Coronary artery (tissue), 2 donors: Measurements from ENCODE around the gene ZNF583.

Experiments used
- DNase-seq: peaks from one replicate; pipeline ENCODE4 v3.0.0-alpha.2; 2017; ENCODE audit warnings: low spot score
- H3K27ac ChIP-seq, 2 donors: fragments of 200-600 bp; sonication (generic); one replicate each; pipeline ENCODE4 v1.5.1; 2016 to 2019
- H3K4me3 ChIP-seq: fragments of 200-600 bp; sonication (generic); 2 replicates; pipeline ENCODE4 v1.5.1; 2016; ENCODE audit warnings: mild to moderate bottlenecking, moderate library complexity
- TF ChIP-seq, protein P1 (sequence below): fragments of 200-600 bp; sonication (generic); IDR thresholded peaks from one replicate; pipeline ENCODE4 v1.5.1; 2019; ENCODE audit warnings: antibody characterized with exemption

Gene ZNF583

DNA sequence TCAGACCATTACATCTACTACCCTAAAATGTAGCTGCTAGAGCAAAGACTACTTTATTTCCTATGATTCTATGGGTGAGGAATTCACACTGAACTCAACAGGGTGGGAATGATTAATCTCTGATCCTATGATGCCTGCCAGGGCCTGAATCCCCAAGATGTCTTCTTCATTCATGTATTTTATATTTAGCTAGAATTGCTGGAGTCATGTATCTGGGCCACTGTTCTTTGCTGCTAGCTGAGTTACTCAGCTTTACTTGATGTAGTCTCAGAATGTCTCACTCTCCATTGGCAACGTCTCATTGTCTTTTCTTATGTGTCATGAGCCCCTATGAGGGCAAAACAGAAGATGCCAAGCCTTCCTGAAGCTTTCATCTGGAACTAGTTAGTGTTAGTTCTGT, 31.9 kb upstream of the ZNF583 start:
- DNase-seq = no peak
- Histone ChIP-seq H3K4me3 (no peak overlapping the region), H3K27ac (no peak overlapping the region)
- TF ChIP-seq, protein P1, sequence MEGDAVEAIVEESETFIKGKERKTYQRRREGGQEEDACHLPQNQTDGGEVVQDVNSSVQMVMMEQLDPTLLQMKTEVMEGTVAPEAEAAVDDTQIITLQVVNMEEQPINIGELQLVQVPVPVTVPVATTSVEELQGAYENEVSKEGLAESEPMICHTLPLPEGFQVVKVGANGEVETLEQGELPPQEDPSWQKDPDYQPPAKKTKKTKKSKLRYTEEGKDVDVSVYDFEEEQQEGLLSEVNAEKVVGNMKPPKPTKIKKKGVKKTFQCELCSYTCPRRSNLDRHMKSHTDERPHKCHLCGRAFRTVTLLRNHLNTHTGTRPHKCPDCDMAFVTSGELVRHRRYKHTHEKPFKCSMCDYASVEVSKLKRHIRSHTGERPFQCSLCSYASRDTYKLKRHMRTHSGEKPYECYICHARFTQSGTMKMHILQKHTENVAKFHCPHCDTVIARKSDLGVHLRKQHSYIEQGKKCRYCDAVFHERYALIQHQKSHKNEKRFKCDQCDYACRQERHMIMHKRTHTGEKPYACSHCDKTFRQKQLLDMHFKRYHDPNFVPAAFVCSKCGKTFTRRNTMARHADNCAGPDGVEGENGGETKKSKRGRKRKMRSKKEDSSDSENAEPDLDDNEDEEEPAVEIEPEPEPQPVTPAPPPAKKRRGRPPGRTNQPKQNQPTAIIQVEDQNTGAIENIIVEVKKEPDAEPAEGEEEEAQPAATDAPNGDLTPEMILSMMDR = no peak

DNA sequence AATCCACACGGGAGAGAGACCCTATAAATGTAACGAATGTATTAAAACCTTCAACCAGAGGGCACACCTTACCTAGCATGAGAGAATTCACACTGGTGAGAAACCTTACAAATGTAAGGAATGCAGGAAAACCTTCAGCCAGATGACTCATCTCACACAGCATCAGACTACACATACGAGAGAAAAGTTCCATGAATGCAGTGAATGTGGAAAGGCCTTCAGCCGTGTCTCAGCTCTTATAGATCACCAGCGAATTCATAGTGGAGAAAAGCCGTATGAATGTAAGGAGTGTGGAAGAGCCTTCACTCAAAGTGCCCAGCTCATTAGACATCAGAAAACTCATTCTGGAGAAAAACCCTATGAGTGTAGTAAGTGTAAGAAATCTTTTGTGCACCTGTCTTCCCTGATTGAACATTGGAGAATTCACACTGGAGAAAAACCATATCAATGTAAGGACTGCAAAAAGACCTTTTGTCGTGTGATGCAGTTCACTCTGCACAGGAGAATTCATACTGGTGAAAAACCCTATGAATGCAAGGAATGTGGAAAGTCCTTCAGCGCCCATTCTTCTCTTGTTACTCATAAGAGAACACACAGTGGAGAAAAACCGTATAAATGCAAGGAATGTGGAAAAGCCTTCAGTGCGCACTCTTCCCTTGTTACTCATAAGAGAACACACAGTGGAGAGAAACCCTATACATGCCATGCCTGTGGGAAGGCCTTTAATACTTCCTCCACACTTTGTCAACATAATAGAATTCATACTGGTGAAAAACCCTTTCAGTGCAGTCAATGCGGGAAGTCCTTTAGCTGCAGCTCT, 26.8 kb upstream of the ZNF583 start:
- DNase-seq = no peak
- Histone ChIP-seq H3K27ac (no peak overlapping the region), H3K4me3 (peak overlapping the region; percentile 18)
- TF ChIP-seq, protein P1 = no peak

DNA sequence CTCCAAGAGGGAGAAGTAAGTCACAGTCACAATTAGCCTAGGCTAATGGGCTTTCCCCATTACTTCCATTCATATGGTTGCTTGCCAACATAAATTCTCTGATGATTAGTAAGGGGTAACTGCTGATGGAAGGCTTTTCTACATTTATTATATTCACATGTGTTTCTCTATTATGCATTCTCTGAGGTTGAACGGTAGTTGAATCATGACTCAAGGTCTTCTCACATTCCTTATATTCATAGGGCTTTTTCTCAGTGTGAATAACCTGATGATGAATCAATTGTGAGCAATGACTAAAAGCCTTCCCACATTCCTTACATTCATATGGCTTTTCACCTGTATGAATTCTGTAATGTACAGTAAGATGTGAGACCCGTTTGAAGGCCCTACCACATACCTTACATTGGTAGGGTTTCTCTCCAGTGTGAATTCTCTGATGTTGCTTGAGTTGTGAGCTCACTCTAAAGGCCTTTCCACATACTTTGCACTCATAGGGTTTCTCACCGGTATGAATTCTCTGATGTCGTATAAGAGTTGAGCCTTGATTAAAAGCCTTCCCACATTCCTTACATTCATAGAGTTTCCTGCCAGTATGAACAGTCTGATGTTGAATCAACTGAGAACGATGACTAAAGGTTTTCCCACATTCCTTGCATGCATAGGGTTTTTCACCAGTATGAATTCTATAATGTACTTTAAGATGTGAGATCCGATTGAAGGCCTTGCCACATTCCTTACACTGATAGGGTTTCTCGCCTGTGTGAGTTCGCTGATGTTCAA, 20.1 kb upstream of the ZNF583 start:
- Histone ChIP-seq H3K27ac (no peak overlapping the region), H3K4me3 (no peak overlapping the region)
- TF ChIP-seq, protein P1 = no peak
- no peak for DNase-seq

DNA sequence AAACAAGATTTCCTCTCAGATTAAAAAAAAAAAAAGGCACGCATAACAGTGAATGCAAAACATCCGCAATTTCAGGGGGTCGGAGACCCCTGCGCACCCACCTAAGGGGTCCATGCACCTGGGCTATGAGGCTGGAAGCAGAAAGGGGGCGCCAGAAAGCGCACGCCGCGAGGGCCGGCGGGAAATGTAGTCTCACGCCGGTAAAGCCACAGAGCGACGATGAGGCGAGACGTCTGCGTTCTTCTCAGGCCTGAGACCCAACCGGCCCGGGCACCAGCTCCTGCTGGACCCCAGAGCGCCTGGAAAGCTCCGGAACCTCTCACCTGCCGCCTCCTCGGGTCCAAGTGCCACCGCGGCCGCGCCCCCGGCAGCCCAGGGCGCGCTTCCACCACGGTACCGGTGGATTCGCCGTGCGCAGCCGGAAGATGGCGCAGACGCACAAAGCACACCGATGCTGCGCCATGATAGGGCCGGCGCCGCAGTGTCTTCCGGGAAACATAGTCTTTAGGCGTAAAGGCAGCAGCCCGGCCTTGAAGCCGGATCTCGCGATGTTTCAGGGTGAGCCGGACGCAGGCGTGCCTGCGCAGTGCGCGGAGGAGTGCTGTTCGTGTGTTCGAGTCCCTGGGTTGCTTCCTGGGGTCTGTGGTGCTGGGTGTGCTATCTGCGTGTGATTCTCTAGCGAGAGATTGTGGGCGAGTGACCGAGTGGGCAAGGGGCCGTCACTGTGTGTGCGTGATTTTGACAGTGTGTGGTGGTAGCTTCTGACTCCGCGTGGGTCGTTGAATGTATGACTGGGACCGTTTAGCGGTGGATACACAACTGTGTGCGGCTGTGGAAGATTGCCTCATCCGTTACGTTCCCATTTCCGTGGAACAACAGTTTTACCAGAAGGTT, 10.8 kb upstream of the ZNF583 start, which contains the start of gene ZNF582:
Gene ZNF582, minus strand, starts transcription at position 416 of the 894 bp plus-strand sequence. CDS start 1,782 bp downstream, outside the sequence.
- peak; percentile 96 for DNase-seq
- peak within 1 kb of the TSS; percentile 89 to 94 for H3K27ac ChIP-seq

DNA sequence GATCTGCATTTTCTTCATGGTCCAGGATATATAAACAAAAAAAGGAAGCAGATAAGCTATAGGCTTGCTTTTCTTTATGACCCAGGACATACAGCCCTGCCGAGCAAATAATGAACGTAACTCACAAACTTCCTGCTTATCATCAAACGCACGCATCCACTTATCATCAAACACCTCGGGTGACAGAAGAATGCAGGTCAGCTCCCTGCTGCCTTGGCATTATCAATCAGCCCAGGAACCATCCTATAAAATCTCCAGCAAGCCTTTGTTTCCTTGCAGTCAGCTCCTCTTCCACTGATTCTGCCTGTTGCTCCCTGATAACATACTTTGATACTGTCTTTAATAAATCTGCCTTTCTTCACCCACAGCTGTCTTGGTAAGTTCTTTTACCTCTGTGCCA, 5.3 kb upstream of the ZNF583 start:
- Histone ChIP-seq H3K27ac (no peak overlapping the region), H3K4me3 (no peak overlapping the region)
- TF ChIP-seq, protein P1 = no peak
- DNase-seq = no peak

More for the DNA sequence above, 10.8 kb upstream of the ZNF583 start, which contains the start of gene ZNF582:
- H3K4me3 ChIP-seq = peak within 1 kb of the TSS; percentile 85
- TF ChIP-seq, protein P1 = peak; percentile 38

DNA sequence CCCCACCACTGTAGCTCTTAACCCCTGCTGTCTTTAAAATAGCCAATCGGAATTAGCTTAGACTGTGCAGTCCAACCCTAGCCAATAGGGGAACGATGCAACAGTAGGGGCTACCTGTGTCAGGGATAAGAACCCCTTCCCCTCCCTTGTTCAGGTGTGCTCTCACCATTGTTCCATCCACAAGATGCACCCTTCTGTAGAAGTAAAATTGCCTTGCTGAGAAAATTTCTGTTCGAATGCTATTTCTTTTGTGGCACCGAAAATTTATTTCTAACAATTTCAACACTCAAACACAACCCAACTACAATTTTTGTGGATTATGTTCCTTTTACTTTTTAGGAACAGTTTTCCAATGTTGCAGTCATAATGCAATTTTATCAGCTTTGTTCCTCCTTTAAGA, 3.6 kb upstream of the ZNF583 start:
- no peak overlapping the region for H3K27ac ChIP-seq
- no peak for DNase-seq
- no peak overlapping the region for H3K4me3 ChIP-seq
- TF ChIP-seq, protein P1 = no peak
